Caco-2 (cell line): ENCODE results near the gene H6PD. TPM values are rescaled to one million over a fixed set of nuclear protein-coding genes. Genes with fewer than 3 reads are reported as not detected.

Experiments
- BruUV-seq: library from RNA; stranded (reverse); fragments of 400-500 nt; replicated peaks from 2 replicates; lab custom pipeline; 2021; lab: Mats Ljungman, UMichigan
- CTCF ChIA-PET: fragments of 300-600 bp; sonication (Branson Sonifier 250); formaldehyde crosslinking; loops from one replicate; lab custom pipeline; 2022; ENCODE audit warnings: antibody characterized with exemption; lab: Charles Lee
- POLR2A ChIA-PET: fragments of 300-600 bp; sonication (Branson Sonifier 250); formaldehyde crosslinking; loops from one replicate; lab custom pipeline; 2022; ENCODE audit warnings: antibody characterized with exemption; lab: Charles Lee
- DNase-seq, 2 experiments: peaks; one replicate each; pipeline versions ENCODE4 v3.0.0 to v3.0.0-alpha.2; 2020 to 2022
- H3K27me3 ChIP-seq: replicated peaks from 2 replicates; pipeline ENCODE4 v1.6.0; 2011; ENCODE audit warnings: low read length; ENCODE audit not compliant: control insufficient read depth, insufficient read depth
- H3K36me3 ChIP-seq: 2 replicates; pipeline ENCODE4 v1.5.1; 2011; ENCODE audit warnings: low read length; ENCODE audit not compliant: control insufficient read depth, insufficient read depth
- H3K4me1 ChIP-seq: fragments of 250-450 bp; sonication (Bioruptor Pico); 2 replicates; pipeline ENCODE4 v1.5.1; 2020; ENCODE audit warnings: mild to moderate bottlenecking
- H3K4me3 ChIP-seq: 2 replicates; pipeline ENCODE4 v1.5.1; 2011; ENCODE audit warnings: low read depth, mild to moderate bottlenecking, control low read depth, low read length
- H3K9me3 ChIP-seq: fragments of 250-450 bp; sonication (Bioruptor Pico); 2 replicates; pipeline ENCODE4 v1.5.1; 2020; ENCODE audit warnings: mild to moderate bottlenecking, moderate library complexity
- H3K27ac Mint-ChIP-seq: one replicate; pipeline ENCODE4 v1.8.0; 2022; ENCODE audit warnings: mixed read lengths; ENCODE audit not compliant: unreplicated experiment
- H3K27me3 Mint-ChIP-seq: one replicate; pipeline ENCODE4 v1.8.0; 2022; ENCODE audit warnings: mixed read lengths; ENCODE audit not compliant: insufficient read depth, unreplicated experiment
- H3K36me3 Mint-ChIP-seq: one replicate; pipeline ENCODE4 v1.8.0; 2022; ENCODE audit warnings: mild to moderate bottlenecking, mixed read lengths; ENCODE audit not compliant: insufficient read depth, unreplicated experiment
- H3K4me1 Mint-ChIP-seq: one replicate; pipeline ENCODE4 v1.8.0; 2022; ENCODE audit warnings: low read depth, mixed read lengths; ENCODE audit not compliant: unreplicated experiment
- H3K4me3 Mint-ChIP-seq: one replicate; pipeline ENCODE4 v1.8.0; 2022; ENCODE audit warnings: mild to moderate bottlenecking, moderate library complexity, mixed read lengths; ENCODE audit not compliant: unreplicated experiment
- H3K9me3 Mint-ChIP-seq: one replicate; pipeline ENCODE4 v1.8.0; 2022; ENCODE audit warnings: mixed read lengths; ENCODE audit not compliant: unreplicated experiment
- CTCF ChIP-seq, 2 experiments: fragments of 200-600 bp in 1 of 2; IDR thresholded peaks; 1 replicate in 1 of 2; 2 replicates in 1 of 2; pipeline versions ENCODE4 v1.5.1 to v1.8.0; 2011 to 2022; ENCODE audit warnings: antibody characterized with exemption in 1 of 2, control low read depth in 1 of 2, inconsistent platforms in 1 of 2, low read depth in 1 of 2, low read length in 1 of 2, mild to moderate bottlenecking in 1 of 2, moderate library complexity in 1 of 2; ENCODE audit not compliant: insufficient read depth in 1 of 2, severe bottlenecking in 1 of 2, unreplicated experiment in 1 of 2
- intact Hi-C: fragments of 100-400 bp; cut with micrococcal nuclease; formaldehyde crosslinking; loops from one replicate; pipeline ENCODE4 v1.10.0; 2022; ENCODE audit not compliant: unreplicated experiment
- total RNA-seq: library from RNA; stranded (reverse); gene quantifications from 2 replicates; pipeline ENCODE4 v1.2.3, GENCODE V29; 2022

The H6PD gene
- total RNA-seq, 1 experiment from 2014 or later: 13.0 TPM

GRCh38 chr1:9246215-9246614 lies 11.6 kb downstream of the H6PD start:
- Mint-ChIP-seq H3K4me1 (peaks cover 6% of the 10 kb centered on the region), H3K4me3 (no peak overlapping the region), H3K27me3 (no peaks in the 10 kb centered on the region), H3K9me3 (no peaks in the 10 kb centered on the region), H3K36me3 (no peaks in the 10 kb centered on the region), H3K27ac (no peak overlapping the region)
- Histone ChIP-seq H3K36me3 (no peaks in the 10 kb centered on the region), H3K27me3 (no peaks in the 10 kb centered on the region), H3K4me3 (no peak overlapping the region), H3K9me3 (no peaks in the 10 kb centered on the region), H3K4me1 (peaks cover 12% of the 10 kb centered on the region)
- no TSS peak for BruUV-seq
- no peak for DNase-seq
- no peak for TF ChIP-seq CTCF (IDR thresholded peaks at IDR 0.05; ENCODE audit: insufficient read depth in 1 of 2, low read depth in 1 of 2, low read length in 1 of 2, severe bottlenecking in 1 of 2, unreplicated experiment in 1 of 2)
- POLR2A ChIA-PET: no interaction called here
- CTCF ChIA-PET: no interaction called here
- intact Hi-C loops: no loop called here

GRCh38 chr1:9246841-9247785 lies 12.5 kb downstream of the H6PD start:
- ChIA-PET POLR2A (no interaction called here), CTCF (interaction anchor here (0.6 kb wide), 1 partner anchor 133 kb away, joined by 8 read pairs; no protein-coding TSS in a partner anchor)
- H3K4me3 ChIP-seq: no peak overlapping the region
- H3K9me3 ChIP-seq: no peaks in the 10 kb centered on the region
- Mint-ChIP-seq H3K9me3 (no peaks in the 10 kb centered on the region), H3K4me3 (no peak overlapping the region), H3K4me1 (peaks cover 1% of the 10 kb centered on the region), H3K27me3 (no peaks in the 10 kb centered on the region), H3K36me3 (no peaks in the 10 kb centered on the region), H3K27ac (no peak overlapping the region)
- intact Hi-C loops: no loop called here
- peaks cover 12% of the 10 kb centered on the region for H3K4me1 ChIP-seq
- BruUV-seq: no TSS peak
- TF ChIP-seq CTCF (IDR thresholded peaks at IDR 0.05; ENCODE audit: insufficient read depth in 1 of 2, low read depth in 1 of 2, low read length in 1 of 2, severe bottlenecking in 1 of 2, unreplicated experiment in 1 of 2): no peak
- DNase-seq: no peak
- H3K27me3 ChIP-seq: no peaks in the 10 kb centered on the region
- no peaks in the 10 kb centered on the region for H3K36me3 ChIP-seq

- no peaks in the 10 kb centered on the region for H3K9me3 ChIP-seq
- POLR2A ChIA-PET: no interaction called here
- Mint-ChIP-seq H3K4me1 (peaks cover 2% of the 10 kb centered on the region), H3K4me3 (no peak overlapping the region), H3K27me3 (no peaks in the 10 kb centered on the region), H3K36me3 (no peaks in the 10 kb centered on the region), H3K9me3 (no peaks in the 10 kb centered on the region), H3K27ac (no peak overlapping the region)
- intact Hi-C loops: no loop called here
- H3K27me3 ChIP-seq: no peaks in the 10 kb centered on the region
- no peaks in the 10 kb centered on the region for H3K36me3 ChIP-seq
- no peak for DNase-seq
- H3K4me3 ChIP-seq: no peak overlapping the region
- H3K4me1 ChIP-seq: peaks cover 15% of the 10 kb centered on the region
- TF ChIP-seq CTCF (IDR thresholded peaks at IDR 0.05; ENCODE audit: insufficient read depth in 1 of 2, low read depth in 1 of 2, low read length in 1 of 2, severe bottlenecking in 1 of 2, unreplicated experiment in 1 of 2): no peak
- CTCF ChIA-PET: no interaction called here
- BruUV-seq: no TSS peak
Measured at GRCh38 chr1:9247894-9248293, 13.3 kb downstream of the H6PD start.
